Raji (cell line): ENCODE results near the gene RGS7.

Experiments
- POLR2A ChIP-seq: IDR thresholded peaks from 2 replicates; pipeline ENCODE4 v1.6.1; 2011; ENCODE audit warnings: low read depth, low read length, control low read depth; ENCODE audit not compliant: insufficient read depth

The RGS7 gene

GRCh38 chr1:240844486-240844885, 512.5 kb downstream of the RGS7 start:
- TF ChIP-seq POLR2A, result no peak

GRCh38 chr1:240843798-240844197, 513.2 kb downstream of the RGS7 start:
- no peak for TF ChIP-seq POLR2A

- TF ChIP-seq POLR2A, result no peak
Observed at GRCh38 chr1:240836271-240836670, 520.7 kb downstream of the RGS7 start.

GRCh38 chr1:240835291-240835690, 521.7 kb downstream of the RGS7 start:
- TF ChIP-seq POLR2A, result no peak

GRCh38 chr1:240833075-240833474, 523.9 kb downstream of the RGS7 start:
- no peak for TF ChIP-seq POLR2A

- TF ChIP-seq POLR2A, result no peak
Observed at GRCh38 chr1:240831922-240832321, 525.1 kb downstream of the RGS7 start.

- TF ChIP-seq POLR2A, result no peak
Observed at GRCh38 chr1:240831191-240831631, 525.8 kb downstream of the RGS7 start.

GRCh38 chr1:240829487-240829886, 527.5 kb downstream of the RGS7 start:
- no peak for TF ChIP-seq POLR2A

- TF ChIP-seq POLR2A, result no peak
Observed at GRCh38 chr1:240827786-240828185, 529.2 kb downstream of the RGS7 start.

GRCh38 chr1:240824238-240824637, 532.8 kb downstream of the RGS7 start:
- TF ChIP-seq POLR2A, result no peak

GRCh38 chr1:240823357-240823756, 533.6 kb downstream of the RGS7 start:
- TF ChIP-seq POLR2A, result no peak

- no peak for TF ChIP-seq POLR2A
Observed at GRCh38 chr1:240821925-240822324, 535.1 kb downstream of the RGS7 start.

GRCh38 chr1:240820816-240821215, 536.2 kb downstream of the RGS7 start:
- no peak for TF ChIP-seq POLR2A

- no peak for TF ChIP-seq POLR2A
Observed at GRCh38 chr1:240816472-240816871, 540.5 kb downstream of the RGS7 start.

- no peak for TF ChIP-seq POLR2A
Observed at GRCh38 chr1:240813720-240814119, 543.3 kb downstream of the RGS7 start.

- TF ChIP-seq POLR2A, result no peak
Observed at GRCh38 chr1:240811256-240811655, 545.7 kb downstream of the RGS7 start.

- no peak for TF ChIP-seq POLR2A
Observed at GRCh38 chr1:240808381-240808780, 548.6 kb downstream of the RGS7 start.
